Measurements from ENCODE around the gene C11orf65. TPM values are rescaled to one million over a fixed set of nuclear protein-coding genes. Genes with fewer than 3 reads are reported as not detected.
"Not testable (repeated sequence)": the region's sequence is repeated elsewhere in the genome, so short reads cannot be mapped to it uniquely, and the experiment has no call there.

The C11orf65 gene
- total RNA-seq, 1 donor from 2014 or later: 0.79 TPM

DNA sequence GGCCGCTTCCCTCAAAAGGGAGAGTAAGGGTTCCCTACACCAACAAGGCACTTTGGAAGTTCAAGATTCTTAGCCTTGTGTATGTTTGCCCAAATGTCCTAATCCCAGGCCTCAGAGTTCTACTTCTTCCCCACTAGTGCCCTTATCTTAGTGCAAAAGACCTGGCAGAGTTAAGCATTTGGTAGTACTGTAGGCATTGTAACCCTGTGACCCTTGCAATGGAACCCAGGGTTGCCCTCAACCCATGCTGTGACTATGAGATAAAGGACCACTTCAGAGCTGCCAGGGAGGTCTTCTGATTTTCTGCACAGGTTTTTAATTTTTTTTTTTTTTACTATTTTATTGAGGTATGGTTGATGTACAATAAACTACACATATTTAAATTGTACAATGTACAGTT is 65.1 kb downstream of the C11orf65 start:
- H3K4me3 ChIP-seq (ENCODE audit: low read depth, low read length): no peak overlapping the region
- no peaks in the 10 kb centered on the region for H3K27me3 ChIP-seq (ENCODE audit: control insufficient read depth, insufficient read depth, low read length)
- DNase-seq (ENCODE audit: low read depth) (no peak), FAIRE-seq (no peak)
- H3K36me3 ChIP-seq (ENCODE audit: control insufficient read depth, insufficient read depth, low read length): no peaks in the 10 kb centered on the region
- TF ChIP-seq, protein P1, sequence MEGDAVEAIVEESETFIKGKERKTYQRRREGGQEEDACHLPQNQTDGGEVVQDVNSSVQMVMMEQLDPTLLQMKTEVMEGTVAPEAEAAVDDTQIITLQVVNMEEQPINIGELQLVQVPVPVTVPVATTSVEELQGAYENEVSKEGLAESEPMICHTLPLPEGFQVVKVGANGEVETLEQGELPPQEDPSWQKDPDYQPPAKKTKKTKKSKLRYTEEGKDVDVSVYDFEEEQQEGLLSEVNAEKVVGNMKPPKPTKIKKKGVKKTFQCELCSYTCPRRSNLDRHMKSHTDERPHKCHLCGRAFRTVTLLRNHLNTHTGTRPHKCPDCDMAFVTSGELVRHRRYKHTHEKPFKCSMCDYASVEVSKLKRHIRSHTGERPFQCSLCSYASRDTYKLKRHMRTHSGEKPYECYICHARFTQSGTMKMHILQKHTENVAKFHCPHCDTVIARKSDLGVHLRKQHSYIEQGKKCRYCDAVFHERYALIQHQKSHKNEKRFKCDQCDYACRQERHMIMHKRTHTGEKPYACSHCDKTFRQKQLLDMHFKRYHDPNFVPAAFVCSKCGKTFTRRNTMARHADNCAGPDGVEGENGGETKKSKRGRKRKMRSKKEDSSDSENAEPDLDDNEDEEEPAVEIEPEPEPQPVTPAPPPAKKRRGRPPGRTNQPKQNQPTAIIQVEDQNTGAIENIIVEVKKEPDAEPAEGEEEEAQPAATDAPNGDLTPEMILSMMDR (IDR thresholded peaks at IDR 0.05; ENCODE audit: insufficient read depth, low read length, severe bottlenecking): no peak

DNA sequence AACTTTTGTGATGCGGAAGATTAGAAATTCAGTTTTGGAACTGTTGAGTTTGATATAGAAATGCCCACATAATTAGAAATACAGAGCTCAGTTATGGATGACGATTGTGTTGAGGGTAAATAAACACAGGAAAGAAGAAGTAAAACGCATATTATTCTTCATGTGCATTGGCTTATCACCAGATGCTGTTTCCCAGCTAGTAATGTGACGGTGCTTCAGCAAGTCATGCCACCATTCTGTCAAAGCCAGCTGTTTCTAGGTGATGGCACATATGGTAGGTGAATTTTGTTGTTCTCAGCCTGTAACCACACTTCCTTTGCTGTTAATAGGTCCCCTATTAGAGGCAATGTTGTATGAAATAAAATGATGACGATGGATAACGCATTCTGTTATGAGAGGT is 68.9 kb downstream of the C11orf65 start:
- Histone ChIP-seq H3K36me3 (ENCODE audit: control insufficient read depth, insufficient read depth, low read length) (no peaks in the 10 kb centered on the region), H3K27me3 (ENCODE audit: control insufficient read depth, insufficient read depth, low read length) (no peaks in the 10 kb centered on the region), H3K4me3 (ENCODE audit: low read depth, low read length) (no peak overlapping the region)
- TF ChIP-seq, protein P1 (IDR thresholded peaks at IDR 0.05; ENCODE audit: insufficient read depth, low read length, severe bottlenecking): no peak
- FAIRE-seq (no peak), DNase-seq (ENCODE audit: low read depth) (no peak)

DNA sequence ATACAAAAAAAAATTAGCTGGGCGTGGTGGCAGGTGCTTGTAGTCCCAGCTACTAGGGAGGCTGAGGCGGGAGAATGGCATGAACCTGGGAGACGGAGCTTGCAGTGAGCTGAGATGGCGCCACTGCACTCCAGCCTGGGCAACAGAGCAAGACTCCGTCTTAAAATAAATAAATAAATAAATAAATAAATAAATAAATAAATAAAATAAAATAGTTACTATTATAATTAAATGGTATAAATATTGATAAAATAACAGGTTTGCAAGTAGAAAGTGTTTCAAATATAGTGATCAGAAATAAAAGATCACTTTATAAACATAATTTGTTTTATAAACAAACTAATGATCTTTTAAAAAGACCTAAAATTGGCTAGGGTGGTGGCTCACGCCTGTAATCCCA is 70.7 kb downstream of the C11orf65 start:
- not testable (repeated sequence) for FAIRE-seq; H3K27me3 ChIP-seq (ENCODE audit: control insufficient read depth, insufficient read depth, low read length); H3K36me3 ChIP-seq (ENCODE audit: control insufficient read depth, insufficient read depth, low read length); DNase-seq (ENCODE audit: low read depth); H3K4me3 ChIP-seq (ENCODE audit: low read depth, low read length)

DNA sequence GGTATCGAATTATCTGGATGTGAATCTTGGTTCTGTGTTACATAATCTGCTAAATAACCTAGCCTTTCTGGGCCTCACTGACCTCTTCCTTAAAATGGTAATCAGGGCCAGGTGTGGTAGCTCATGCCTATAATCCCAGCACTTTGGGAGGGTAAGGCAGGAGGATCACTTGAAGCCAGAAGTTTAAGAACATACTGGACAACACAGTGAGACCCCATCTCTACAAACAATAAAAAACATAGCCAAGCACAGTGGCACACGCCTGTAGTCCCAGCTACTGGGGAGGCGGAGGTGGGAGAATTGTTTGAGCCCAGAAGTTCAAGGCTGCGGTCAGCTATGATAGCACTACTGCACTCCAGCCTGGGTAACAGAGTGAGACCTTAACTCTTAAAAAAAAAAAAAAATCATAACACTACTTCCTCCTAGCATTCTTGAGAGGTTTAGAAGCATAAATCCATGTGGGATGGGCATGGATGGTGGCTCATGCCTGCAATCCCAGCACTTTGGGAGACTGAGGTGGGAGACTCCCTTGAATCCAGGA is 72.5 kb downstream of the C11orf65 start:
- DNase-seq (ENCODE audit: low read depth) (no peak), FAIRE-seq (no peak)
- no peaks in the 10 kb centered on the region for H3K36me3 ChIP-seq (ENCODE audit: control insufficient read depth, insufficient read depth, low read length)
- H3K4me3 ChIP-seq (ENCODE audit: low read depth, low read length): no peak overlapping the region
- H3K27me3 ChIP-seq (ENCODE audit: control insufficient read depth, insufficient read depth, low read length): no peaks in the 10 kb centered on the region
- TF ChIP-seq, protein P1 (IDR thresholded peaks at IDR 0.05; ENCODE audit: insufficient read depth, low read length, severe bottlenecking): no peak

DNA sequence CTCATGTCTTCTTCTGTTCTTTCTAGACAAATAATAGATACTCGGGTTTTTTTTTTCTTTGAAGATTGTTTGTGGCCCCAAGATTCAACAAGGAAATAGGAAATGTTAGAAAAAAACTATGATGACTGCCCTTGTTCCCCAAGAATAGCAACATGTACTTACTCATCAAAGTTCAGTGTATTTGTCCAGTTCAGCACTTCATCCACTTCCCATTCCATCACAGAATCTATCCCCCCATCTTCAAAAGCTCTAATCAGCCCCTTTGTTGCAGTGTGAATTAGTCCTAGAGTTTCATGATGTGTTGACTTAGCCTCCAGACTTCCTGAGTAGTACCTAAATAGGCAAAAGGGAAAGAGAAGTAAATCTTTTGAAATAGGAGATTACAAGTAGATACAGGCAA is 74.3 kb downstream of the C11orf65 start:
- Histone ChIP-seq H3K4me3 (ENCODE audit: low read depth, low read length) (no peak overlapping the region), H3K36me3 (ENCODE audit: control insufficient read depth, insufficient read depth, low read length) (no peaks in the 10 kb centered on the region), H3K27me3 (ENCODE audit: control insufficient read depth, insufficient read depth, low read length) (no peaks in the 10 kb centered on the region)
- TF ChIP-seq, protein P1 (IDR thresholded peaks at IDR 0.05; ENCODE audit: insufficient read depth, low read length, severe bottlenecking): no peak
- no peak for FAIRE-seq
- no peak for DNase-seq (ENCODE audit: low read depth)

DNA sequence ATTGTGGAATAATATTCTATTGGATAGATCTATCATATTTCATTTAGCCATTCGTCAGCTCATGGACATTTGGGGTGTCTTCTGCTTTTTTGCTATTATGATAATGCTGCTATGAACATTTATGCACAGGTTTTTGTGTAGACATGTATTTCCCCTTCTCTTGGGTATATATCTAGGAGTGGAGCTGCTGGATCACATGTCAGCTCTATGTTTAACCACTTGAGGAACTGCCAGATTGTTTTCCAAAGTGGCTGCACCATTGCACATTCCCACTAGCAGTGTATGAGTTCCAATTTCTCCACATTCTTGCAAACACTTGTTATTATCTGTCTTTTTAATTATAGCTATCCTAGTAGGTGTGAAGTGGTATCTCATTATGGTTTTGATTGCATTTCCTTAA is 75.0 kb downstream of the C11orf65 start:
- Histone ChIP-seq H3K36me3 (ENCODE audit: control insufficient read depth, insufficient read depth, low read length) (no peaks in the 10 kb centered on the region), H3K27me3 (ENCODE audit: control insufficient read depth, insufficient read depth, low read length) (no peaks in the 10 kb centered on the region), H3K4me3 (ENCODE audit: low read depth, low read length) (no peak overlapping the region)
- TF ChIP-seq, protein P1 (IDR thresholded peaks at IDR 0.05; ENCODE audit: insufficient read depth, low read length, severe bottlenecking): no peak
- no peak for DNase-seq (ENCODE audit: low read depth)
- no peak for FAIRE-seq
